ENCODE data around the gene BMPR1A.
"Not testable (repeated sequence)": the region's sequence is repeated elsewhere in the genome, so short reads cannot be mapped to it uniquely, and the experiment has no call there.

The BMPR1A gene

DNA sequence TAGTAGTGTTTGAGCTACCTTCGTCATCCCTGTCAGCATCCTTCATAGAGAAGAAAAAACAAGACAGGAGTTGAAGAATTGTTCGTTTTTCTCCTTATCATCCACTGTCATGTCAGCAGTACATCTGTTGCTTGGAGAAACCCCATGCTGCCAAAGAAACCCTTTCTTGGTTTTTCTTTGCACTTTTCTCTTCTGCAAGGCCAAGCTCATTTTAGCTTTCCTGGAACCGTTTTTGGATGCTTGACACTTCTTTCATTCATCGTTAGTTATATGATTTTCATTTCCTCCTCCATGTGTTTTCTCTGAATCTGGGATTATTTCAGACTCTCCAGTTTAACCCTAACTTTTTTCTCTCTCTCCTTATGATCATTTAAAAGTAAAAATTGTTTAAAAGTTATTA, 142.1 kb downstream of the BMPR1A start:
- DNase-seq, result no peak

DNA sequence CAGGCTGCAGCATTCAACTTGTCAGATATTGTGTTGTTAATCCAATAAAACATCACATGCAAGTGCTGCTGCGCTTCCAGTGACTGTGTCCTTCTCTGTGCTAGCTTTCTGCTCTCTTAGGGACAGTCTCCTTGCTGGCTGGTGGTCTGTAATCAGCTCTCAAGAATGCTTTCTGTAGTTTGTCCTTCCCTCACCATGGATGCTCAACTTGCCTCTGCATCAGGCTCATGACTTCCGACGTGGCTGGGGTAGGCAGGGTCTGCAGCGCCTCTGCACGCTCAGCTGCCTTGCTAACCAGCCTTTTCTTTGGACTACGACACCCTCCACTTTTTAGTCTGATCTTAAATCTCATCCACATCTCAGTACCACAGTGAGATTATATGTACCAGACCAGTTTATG, 142.7 kb downstream of the BMPR1A start:
- DNase-seq, result no peak

DNA sequence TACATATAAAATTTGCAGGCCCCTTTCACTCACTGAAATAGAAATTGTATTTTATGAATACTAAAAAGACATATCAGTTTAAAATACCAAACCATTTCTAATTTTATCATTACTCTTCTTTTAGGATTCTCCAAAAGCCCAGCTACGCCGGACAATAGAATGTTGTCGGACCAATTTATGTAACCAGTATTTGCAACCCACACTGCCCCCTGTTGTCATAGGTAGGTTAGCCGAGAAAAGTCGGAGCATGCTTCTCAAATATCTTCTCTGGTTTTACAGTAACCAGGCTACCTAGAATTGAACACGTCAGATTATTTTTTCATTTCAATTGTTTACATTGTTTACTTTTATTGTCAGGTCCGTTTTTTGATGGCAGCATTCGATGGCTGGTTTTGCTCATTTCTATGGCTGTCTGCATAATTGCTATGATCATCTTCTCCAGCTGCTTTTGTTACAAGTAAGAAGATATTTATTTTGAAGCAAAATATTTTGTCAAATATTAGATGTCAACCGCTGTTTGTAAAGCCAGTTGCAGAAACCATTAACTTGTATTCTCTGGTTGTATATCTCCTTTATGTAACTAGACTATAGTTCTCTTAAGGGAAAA, 143.4 kb downstream of the BMPR1A start:
- DNase-seq, result peak; percentile 52

DNA sequence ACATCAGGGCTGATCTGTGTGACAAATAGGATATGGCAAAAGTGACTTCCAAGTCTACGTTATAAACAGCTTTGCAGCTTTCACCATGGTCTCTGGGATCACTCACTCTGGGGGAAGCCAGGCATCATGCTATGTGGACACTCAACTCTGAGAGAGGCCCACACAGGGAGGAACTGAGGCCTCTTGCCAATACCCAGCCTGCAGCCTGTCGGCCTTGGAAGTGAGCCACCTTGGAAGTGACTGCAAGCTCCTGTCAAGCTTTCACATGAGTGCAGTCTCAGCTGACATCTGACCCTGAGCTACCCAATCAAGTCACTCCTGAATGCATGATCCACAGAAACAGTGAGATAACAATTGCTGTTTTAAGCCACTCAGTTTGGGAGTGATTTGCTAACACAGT, 144.5 kb downstream of the BMPR1A start:
- DNase-seq, result no peak

DNA sequence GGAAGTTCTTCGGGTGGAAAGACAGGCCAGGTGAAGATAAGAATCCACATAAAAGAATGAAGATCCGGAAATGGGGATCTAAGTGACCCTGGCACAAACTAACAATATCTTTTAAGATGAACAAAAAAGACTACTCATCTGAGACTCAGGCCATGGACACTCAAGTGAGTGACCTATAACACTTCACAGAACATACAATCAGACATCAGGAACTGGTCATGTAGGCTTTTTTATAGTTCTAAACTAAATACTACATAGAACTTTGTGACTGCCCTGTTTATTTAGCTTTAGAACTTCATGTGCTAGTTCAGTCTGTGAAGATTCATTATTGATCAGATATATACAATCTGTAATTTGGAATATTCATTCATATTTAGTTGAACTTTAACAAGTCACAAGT, 148.2 kb downstream of the BMPR1A start:
- DNase-seq, result no peak

DNA sequence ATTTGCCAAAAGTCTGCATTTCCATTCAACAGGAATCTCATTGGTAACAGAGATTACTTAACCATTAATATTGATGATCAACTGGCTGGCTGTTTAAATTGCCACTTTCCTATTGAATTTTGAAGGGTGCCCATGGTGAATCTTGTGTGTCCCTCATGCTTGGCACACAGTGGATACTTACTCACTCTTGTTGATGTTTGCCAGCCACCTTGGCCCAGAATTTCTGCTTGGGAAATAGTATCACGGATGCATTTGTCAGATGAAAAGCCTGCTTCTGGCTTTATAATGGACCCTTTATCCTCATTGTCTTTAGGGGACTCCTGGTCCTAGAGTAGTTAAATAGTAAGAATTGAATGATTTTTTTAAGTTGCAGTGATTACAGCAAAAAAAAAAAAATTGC, 149.0 kb downstream of the BMPR1A start:
- DNase-seq, result no peak

DNA sequence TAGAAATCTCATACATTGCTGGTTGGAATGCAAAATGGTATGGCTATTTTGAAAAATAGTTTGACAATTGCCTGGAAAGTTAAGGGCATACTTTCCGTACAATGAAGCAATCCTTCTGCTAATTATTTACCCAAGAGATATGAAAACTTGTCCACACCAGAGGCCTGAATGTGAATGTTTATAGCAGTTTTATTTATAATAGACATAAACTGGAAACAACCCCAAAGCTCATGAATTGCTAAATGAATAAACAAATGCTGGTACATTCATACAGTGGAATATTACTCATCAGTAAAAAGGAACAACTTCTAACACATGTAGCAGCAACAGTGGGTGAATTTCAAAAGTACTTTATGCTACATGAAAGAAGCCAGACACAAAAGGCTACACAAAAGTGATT, 158.3 kb downstream of the BMPR1A start:
- DNase-seq, result no peak

DNA sequence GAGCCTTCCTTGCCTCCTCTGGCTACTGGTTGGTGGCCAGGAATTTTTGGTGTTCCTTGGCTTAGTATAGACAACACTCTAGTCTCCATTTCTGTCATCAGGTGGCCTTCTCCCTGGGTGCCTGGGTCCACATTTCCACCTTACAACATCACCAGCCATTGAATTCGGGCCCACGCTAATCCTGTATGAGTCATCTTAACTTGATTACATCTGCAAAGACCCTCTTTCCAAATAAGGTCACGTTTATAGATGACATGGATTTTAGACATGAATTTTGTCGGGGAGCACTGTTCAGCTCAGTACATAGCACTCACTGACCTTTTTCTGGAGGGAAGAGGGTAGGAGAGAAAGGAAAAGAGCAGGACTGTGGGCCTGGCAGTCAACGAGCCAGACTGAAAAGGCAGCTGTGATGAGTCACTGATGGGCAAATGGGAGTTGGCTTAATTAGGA, 161.6 kb downstream of the BMPR1A start:
- no peak for DNase-seq

DNA sequence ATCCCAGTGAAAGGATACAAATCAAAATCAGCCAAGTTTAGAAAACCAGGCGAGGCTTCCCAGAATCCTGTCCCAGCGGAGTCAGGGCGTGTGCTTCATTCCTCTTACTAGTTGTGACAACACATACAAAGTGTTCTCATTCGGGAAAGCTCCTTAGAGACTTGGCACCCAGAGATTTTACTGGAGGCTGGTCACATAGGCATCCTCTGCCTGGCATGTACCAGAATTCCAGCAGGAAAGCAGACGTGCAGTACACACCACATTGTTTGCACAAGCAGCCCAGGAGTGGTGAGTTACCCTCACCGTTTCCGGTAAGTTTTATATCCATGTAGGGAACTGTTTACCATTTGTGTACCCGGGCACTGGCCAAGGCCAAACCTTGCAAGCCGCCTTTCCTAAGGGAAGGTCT, 166.1 kb downstream of the BMPR1A start:
- no peak for DNase-seq

DNA sequence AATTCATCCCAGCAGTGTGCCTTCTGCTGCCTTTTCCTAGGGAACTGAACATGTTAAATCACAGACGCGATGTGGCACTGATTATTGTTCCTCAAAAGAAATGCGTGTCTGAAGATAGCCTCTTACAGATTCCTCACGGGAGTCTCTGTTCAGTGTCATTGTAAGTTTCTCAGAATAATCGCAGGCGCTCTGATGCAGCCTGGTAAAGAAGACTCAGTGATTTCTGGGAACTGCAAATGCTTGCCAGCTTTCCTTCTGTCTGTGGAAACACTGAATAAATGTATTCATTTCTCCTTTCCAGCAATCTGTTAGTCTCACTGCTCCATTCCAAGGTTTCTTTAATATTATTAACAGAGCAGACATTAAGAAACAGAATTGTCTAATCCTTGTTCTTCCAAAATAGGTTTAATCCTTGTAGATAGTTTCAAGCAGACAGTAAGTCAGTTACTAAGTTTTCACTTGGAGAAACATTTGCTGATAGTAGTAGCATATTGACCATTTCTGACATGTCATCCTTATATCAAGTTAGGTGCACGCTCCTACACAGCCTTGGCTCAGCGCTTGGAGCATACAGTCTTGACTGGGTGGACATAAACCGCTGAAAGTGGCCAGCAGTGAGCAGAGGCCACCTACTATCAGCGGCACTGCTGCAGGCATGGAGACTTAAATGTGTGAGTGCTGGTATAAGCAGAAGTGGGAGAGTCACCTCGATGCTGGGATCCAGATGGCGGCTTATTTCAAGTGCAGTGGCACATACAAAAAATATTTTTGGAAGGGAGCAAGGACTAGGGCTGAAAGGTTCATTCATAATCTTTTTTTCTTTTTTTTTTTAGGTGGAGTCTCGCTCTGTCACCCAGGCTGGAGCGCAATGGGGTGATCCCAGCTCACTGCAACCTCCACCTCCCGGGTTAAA, 173.3 kb downstream of the BMPR1A start:
- DNase-seq, result no peak

DNA sequence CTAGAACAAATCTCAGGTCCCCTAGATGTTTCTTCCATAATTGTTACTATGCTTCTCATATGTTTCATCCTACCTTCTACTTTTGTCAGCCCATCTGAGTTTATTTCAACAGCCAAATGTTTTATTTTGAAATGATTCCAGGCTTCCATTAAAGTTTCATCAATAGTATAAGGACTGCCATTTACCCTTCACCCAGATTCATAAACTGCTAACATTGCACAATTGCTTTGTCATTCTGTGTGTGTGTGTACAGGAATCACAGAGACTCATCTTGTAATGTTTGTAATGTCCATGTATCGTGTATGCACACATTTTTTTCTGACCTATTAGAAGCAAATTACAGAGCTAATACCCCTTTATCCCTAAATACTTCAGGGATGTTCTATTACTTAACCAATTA, 175.5 kb downstream of the BMPR1A start:
- DNase-seq, result no peak

DNA sequence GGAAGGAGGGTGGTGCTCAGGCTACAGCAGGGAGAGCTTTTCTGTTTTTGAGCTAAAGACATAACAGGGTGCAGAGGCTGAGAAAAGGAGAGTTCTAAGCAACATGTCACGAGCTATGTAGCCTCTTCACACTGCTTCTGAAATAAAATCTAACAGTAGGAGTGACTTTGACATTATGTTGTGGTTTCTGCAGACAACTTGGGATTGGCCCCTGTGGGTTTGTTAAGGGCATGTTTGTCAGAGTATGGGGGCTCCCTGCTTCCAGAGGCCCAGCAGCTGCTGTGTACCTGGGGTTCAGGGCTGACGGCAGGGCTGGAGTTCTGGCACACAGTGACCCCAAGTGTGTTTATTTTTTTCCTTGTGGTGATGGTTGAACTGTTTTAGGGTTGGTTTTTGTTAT, 176.3 kb downstream of the BMPR1A start:
- no peak for DNase-seq

DNA sequence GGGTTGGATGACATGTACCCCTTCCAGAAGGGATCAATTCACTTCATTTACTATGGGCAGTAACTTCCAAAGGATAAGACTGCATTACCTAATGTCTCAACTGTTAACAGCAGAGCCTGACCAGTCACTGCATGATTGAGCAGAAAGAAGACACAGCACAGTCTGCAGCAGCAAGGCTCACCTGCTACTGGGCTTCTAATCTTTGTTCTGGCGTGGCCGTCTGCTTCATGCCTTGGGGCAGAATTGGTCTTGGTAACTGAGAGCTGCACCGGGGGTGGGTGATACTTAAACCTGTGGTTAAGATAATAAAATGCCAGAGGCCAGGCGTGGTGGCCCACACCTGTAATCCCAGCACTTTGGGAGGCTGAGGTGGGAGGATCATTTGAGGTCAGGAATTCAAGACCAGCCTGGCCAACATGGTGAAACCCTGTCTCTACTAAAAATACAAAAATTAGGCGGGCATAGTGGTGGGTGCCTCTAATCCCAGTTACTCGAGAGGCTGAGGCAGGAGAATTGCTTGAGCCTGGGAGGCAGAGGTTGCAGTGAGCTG, 177.8 kb downstream of the BMPR1A start:
- DNase-seq, result not testable (repeated sequence)

DNA sequence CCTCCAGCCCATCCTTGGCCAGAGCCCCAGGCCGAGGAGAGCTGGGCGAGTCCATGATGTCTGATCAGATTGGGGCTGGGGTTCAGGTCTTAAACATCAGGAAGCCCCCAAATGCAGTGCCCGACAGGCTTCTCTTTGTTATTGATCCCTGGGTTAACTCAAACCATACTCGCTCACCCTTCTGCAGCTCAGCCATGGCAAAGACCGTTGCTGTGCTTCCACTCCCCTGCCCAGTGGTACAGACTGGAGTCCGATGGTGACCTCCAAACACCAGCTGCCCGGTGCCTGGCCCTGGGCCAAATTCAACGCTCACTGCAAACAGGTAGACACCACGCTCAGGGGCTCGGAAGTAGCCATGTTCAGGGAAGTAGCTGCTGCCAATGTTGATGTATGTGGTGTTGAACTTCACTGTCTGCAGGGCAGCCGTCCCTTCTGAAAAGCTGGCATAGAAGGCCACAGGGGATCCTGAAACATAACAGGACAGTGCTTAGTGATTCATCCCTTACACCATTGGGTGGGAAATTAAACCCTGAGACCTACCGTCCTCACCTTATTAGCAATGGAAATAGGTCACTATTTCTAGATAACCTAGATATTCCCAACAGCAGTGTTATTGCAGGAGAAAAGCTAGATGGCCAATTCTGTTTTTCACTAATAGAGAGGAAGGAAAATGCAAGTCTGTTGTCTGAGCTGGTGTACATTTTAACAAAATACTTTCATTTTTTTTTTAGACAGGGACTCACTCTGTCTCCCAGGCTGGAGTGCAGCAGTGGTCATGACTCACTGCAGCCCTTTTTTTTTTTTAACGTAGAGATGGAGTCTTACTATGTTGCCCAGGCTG, 180.5 kb downstream of the BMPR1A start:
- DNase-seq, result no peak

DNA sequence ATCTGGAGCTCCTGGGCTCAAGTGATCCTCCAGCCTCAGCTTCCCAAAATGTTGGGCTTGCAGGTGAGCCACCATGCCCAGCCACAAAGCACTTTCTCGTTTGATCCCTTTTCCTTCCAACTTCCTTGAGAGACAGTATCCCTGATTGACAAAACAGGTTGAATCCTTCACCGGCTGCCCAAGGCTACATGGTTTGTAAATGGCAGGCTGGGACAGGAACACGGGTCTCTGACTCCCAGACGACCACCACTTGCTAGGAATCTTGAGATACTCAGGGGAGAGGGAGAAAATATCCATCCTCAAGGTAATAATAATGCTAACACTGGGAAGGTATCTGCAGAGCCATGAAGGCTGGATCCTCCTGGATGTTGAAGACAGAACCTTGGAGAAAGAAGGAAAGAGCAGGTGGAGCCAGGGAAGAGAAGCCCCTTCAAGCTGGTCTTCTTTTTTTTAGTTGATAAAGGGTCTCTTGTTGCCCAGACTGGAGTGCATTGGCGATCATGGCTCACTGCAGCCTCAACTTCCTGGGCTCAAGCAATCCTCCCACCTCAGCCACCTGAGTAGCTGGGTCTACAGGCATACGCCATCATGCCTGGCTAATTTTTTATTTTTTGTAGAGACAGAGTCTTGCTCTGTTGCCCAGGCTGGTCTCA, 181.2 kb downstream of the BMPR1A start:
- no peak for DNase-seq

DNA sequence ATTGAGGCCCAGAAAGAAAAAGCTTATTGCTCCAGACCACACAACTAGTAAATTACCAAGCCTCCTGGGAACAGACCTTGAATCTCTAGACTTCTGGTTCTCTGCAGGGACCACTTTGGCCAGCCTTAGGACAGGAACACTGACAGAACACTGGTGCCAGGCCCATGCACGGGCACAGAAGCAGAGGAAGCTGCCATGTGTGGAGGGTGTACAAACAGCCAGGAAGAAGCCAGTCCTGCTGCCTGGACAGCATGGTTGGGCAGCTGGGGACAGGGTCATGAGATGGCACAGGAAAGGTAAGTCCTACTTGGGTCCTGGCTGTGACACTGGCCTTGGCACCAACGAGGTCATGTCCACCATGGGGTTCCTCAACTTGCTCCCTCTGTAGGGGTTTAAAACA, 181.8 kb downstream of the BMPR1A start:
- DNase-seq, result no peak

DNA sequence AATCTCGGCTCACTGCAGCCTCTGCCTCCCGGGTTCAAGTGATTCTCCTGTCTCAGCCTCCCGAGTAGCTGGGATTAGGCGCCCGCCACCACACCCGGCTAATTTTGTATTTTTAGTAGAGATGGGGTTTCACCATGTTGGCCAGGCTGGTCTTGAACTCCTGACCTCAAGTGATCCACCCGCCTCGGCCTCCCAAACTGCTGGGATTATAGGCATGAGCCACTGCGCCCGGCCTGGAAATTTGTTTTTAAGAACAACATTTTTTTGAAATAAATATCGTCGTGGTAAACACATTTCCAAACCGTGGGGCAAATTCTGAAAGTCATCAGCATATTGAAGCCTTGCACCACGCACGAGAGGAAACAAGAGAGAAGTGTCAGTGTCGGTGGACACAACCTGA, 183.7 kb downstream of the BMPR1A start:
- not testable (repeated sequence) for DNase-seq

DNA sequence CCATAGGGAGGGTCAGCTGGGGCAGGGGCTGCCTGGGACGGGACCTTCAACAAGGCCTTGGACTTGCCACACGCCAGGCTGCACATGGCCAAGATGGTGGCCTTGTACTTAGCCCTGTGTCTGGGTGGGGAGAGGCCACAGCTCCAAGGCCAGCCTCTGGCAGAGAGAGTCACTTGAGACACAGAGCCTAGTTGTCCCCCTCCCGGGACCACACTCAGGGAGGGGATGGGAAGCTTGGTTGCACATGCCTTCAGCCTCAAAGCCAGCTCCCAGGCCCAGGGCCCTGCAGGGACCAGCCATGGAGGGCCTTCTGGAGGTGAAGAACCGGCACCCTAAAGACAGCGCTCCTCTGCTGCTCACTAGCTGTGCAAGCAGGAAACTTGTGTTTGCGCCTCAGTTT, 184.3 kb downstream of the BMPR1A start:
- no peak for DNase-seq

DNA sequence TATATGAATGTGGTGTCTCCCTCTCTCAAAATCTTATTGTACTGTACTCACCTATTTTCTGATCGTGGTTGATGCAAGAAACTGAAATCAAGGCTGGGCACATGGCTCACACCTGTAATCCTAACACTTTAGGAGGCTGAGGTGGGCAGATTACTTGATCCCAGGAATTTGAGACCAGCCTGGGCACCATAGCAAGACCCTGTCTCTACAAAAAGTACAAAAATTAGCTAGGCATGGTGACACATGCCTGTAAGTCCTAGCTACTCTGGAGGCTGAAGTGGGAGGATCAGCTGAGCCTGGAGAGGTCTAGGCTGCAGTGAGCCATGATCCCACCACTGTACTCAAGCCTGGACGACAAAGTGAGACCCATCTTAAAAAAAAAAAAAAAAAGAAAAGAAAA, 185.0 kb downstream of the BMPR1A start:
- DNase-seq, result no peak

DNA sequence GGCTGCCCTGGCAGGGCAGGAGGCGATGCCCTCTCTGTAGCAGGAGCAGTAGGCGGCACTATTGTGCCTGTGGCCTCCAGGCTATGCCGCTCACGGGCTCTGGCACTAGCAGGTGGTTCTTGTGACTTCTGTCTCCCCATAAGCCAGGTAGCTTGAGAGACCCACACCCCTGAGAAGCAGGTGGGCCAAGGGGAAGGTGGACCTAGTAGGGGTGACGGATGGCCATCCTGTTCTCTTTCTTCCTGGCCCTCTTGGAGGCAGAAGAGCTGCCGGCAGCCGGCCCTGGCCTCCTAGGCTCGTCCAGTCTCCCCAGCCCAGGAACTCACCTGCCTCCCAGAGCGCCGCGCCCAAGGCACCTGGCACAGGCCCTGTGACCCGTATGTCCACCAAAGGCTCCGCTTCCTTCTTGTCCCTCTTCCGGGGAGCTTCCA, 185.6 kb downstream of the BMPR1A start:
- no peak for DNase-seq

DNA sequence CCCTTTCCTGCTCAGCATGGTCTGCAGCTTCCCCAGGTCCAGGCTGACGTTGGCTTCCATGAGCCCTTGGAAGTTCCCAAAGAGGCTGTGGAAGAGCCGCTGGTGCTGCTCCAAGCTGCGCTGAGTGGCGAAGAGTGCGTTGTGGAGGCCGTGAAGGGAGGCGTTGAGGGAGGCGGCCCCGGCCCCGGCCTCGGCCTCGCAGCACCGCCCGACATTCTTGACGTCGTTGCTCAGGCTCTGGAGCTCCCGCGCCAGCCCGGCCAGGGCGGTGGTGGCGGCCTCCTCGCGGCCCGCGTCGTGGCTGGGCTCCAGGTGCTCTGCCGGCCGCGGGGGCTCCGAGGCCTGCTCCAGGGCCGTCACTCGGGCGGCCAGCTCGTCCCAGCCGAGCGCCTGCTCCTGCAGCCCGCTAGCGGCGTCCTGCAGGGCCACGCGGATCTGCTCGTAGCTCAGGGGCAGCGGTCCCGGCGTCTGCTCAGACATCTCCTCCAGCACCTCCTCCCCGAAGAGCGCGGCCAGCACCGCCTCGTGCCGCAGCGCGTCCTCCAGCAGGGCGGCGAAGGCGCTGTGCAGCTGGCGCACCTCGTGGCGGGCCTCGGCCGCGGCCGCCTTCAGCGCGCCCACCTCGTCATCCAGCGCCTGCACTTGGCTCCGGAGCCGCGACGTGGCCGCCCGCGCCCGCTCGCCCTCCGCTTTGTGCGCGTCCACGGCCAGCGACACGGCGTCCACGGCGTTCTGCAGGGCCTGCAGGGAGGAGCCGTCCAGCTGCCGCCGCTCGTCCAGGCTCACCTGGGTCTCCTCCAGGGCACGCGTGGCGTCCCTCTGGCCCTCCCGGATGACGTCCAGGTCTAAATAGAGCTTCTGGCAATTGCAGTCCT, 186.3 kb downstream of the BMPR1A start:
- no peak for DNase-seq

Measured in stimulated activated CD4-positive, alpha-beta T cell treated with anti-CD3 and anti-CD28 coated beads, Interleukin-15, amount 100 ng/mL, for 24 hours (primary cell).